Endothelial cell of umbilical vein (primary cell): Measurements from ENCODE around the gene P3H2. TPM values are rescaled to one million over a fixed set of nuclear protein-coding genes. Genes with fewer than 3 reads are reported as not detected.
A peak's percentile ranks its signal among the peaks of the same experiment; 100 is the strongest.

Source experiments
- BruUV-seq: library from RNA; stranded (reverse); fragments of 400-500 nt; replicated peaks from 2 replicates; lab custom pipeline; 2021; lab: Mats Ljungman, UMichigan
- CTCF ChIA-PET: fragments of 300-600, 350-600 bp; sonication (Branson Sonifier 250); formaldehyde crosslinking; loops from one replicate; lab custom pipeline; 2021; ENCODE audit warnings: antibody characterized with exemption, inconsistent platforms; lab: Charles Lee
- POLR2A ChIA-PET: fragments of 300-600, 350-600 bp; sonication (Branson Sonifier 250); formaldehyde crosslinking; loops from one replicate; lab custom pipeline; 2021; ENCODE audit warnings: antibody characterized with exemption, inconsistent platforms; lab: Charles Lee
- DNase-seq: peaks from one replicate; pipeline ENCODE4 v3.0.0-alpha.2; 2011; ENCODE audit warnings: low read depth, low spot score
- FAIRE-seq: peaks from 2 replicates; lab custom pipeline; 2011; peaks lifted over from hg19 to GRCh38; lab: Jason Lieb, UNC
- H2AFZ ChIP-seq: 2 replicates; pipeline ENCODE4 v1.6.0; 2012; ENCODE audit warnings: low read depth, low read length, control low read depth, inconsistent platforms
- H3K27ac ChIP-seq: 2 replicates; pipeline ENCODE4 v1.5.1; 2011; ENCODE audit warnings: low read depth, mild to moderate bottlenecking, control low read depth, low read length, moderate library complexity; ENCODE audit not compliant: insufficient read depth
- H3K27me3 ChIP-seq, 2 experiments: 2 replicates each; pipeline versions ENCODE4 v1.6.0 to v1.6.1; 2011; ENCODE audit warnings: low read length in 2 of 2, mixed read lengths in 1 of 2; ENCODE audit not compliant: control insufficient read depth in 2 of 2, insufficient read depth in 2 of 2
- H3K36me3 ChIP-seq, 2 experiments: 2 replicates in 1 of 2; 3 replicates in 1 of 2; pipeline ENCODE4 v1.5.1; 2011; ENCODE audit warnings: low read length in 2 of 2, mild to moderate bottlenecking in 1 of 2, moderate library complexity in 1 of 2; ENCODE audit not compliant: control insufficient read depth in 2 of 2, insufficient read depth in 2 of 2; ENCODE audit errors: extremely low read depth in 1 of 2
- H3K4me1 ChIP-seq: 3 replicates; pipeline ENCODE4 v1.5.1; 2011; ENCODE audit warnings: mild to moderate bottlenecking, low read length; ENCODE audit not compliant: control insufficient read depth, insufficient read depth; ENCODE audit errors: extremely low read depth
- H3K4me2 ChIP-seq: 2 replicates; pipeline ENCODE4 v1.6.1; 2011; ENCODE audit warnings: low read length, control low read depth, mixed read lengths; ENCODE audit not compliant: insufficient read depth
- H3K4me3 ChIP-seq, 3 experiments: fragments of 200-600 bp in 1 of 3; sonication (generic), shearing (Covaris generic) in 1 of 3; replicated peaks in 1 of 3; 2 replicates each; pipeline ENCODE4 v1.5.1; 2011 to 2016; ENCODE audit warnings: control low read depth in 3 of 3, low read length in 3 of 3, mild to moderate bottlenecking in 2 of 3, inconsistent platforms in 1 of 3, low read depth in 1 of 3, moderate library complexity in 1 of 3; ENCODE audit not compliant: insufficient read depth in 1 of 3
- H3K79me2 ChIP-seq: 2 replicates; pipeline ENCODE4 v1.6.0; 2012; ENCODE audit warnings: low read length, inconsistent platforms; ENCODE audit not compliant: control insufficient read depth, insufficient read depth
- H3K9ac ChIP-seq: replicated peaks from 2 replicates; pipeline ENCODE3; 2011; ENCODE audit warnings: low read length, control low read depth; ENCODE audit not compliant: insufficient read depth; ENCODE audit errors: extremely low read depth
- H3K9me1 ChIP-seq: replicated peaks from 3 replicates; pipeline ENCODE4 v1.6.0; 2011; ENCODE audit warnings: mild to moderate bottlenecking, low read length; ENCODE audit not compliant: control insufficient read depth, insufficient read depth; ENCODE audit errors: extremely low read depth
- H3K9me3 ChIP-seq: replicated peaks from 2 replicates; pipeline ENCODE4 v1.5.1; 2012; ENCODE audit warnings: low read length, inconsistent platforms; ENCODE audit not compliant: control insufficient read depth, insufficient read depth
- H4K20me1 ChIP-seq: replicated peaks from 2 replicates; pipeline ENCODE3; 2011; ENCODE audit warnings: mild to moderate bottlenecking, low read length; ENCODE audit not compliant: control insufficient read depth, insufficient read depth; ENCODE audit errors: extremely low read depth
- JUN ChIP-seq: IDR thresholded peaks from 2 replicates; pipeline ENCODE4 v1.6.1; 2011; ENCODE audit warnings: borderline replicate concordance, low read depth; ENCODE audit not compliant: insufficient read length, insufficient read depth
- POLR2A ChIP-seq: IDR thresholded peaks from 2 replicates; pipeline ENCODE4 v1.6.1; 2012; ENCODE audit warnings: low read depth, mild to moderate bottlenecking, control low read depth, low read length
- dilution Hi-C: fragments of 300-500 bp; cut with MboI; formaldehyde crosslinking; loops from one replicate; pipeline ENCODE4 v1.15.0; 2019; ENCODE audit warnings: low sequenced_read_pairs; ENCODE audit not compliant: extremely low pct_ligation_motif_present
- intact Hi-C: fragments of 100-400 bp; cut with micrococcal nuclease; formaldehyde crosslinking; loops from one replicate; pipeline ENCODE4 v1.10.0; 2022
- polyA plus RNA-seq, 4 experiments: library from polyadenylated mRNA; depleted of rRNA in 3 of 4; stranded (reverse) in 3 of 4; unstranded in 1 of 4; fragments of >200 nt; gene quantifications; 2 replicates each; pipeline versions ENCODE4 v1.2.1 to v1.2.3, GENCODE V29; 2011 to 2012; ENCODE audit warnings: missing spikeins in 1 of 4
- small RNA-seq: library from RNA; depleted of rRNA; stranded (forward); fragments of <200 nt; gene quantifications from one replicate; pipeline ENCODE3, GENCODE V24; 2012; ENCODE audit warnings: low replicate concordance, low read depth; ENCODE audit not compliant: insufficient read depth, insufficient read length
- total RNA-seq: library from RNA; stranded (reverse); gene quantifications from 2 replicates; pipeline ENCODE4 v1.2.3, GENCODE V29; 2021

The P3H2 gene
- total and polyA plus RNA-seq, 2 donors (not counting 3 experiments of a cell fraction or from before 2014, with no cell fraction given): 6.6 to 6.8 TPM

- no peak for FAIRE-seq
Measured at GRCh38 chr3:189907803-189908202, 212.9 kb downstream of the P3H2 start.

More at GRCh38 chr3:189907803-189908202, 212.9 kb downstream of the P3H2 start:
- Histone ChIP-seq H3K9me3 (no peaks in the 10 kb centered on the region), H3K9ac (no peak overlapping the region), H3K9me1 (no peaks in the 10 kb centered on the region), H4K20me1 (no peaks in the 10 kb centered on the region), H2AFZ (no peak overlapping the region), H3K4me2 (no peak overlapping the region), H3K4me1 (peaks cover 36% of the 10 kb centered on the region), H3K36me3 (no peaks in the 10 kb centered on the region), H3K4me3 (no peak overlapping the region), H3K27ac (peak overlapping the region; percentile 90), H3K27me3 (no peaks in the 10 kb centered on the region), H3K79me2 (no peaks in the 10 kb centered on the region)
- TF ChIP-seq POLR2A (no peak), JUN (no peak)
- no TSS peak for BruUV-seq
- CTCF ChIA-PET: interaction anchor here (1.2 to 2.6 kb wide), 5 partner anchors 9 to 256 kb away, joined by 3 to 9 read pairs (median 5); no protein-coding TSS in a partner anchor
- no peak for DNase-seq
- dilution Hi-C loops (no loop called here), intact Hi-C loops (loop anchor here (1.0 to 10.0 kb wide), 2 partner anchors 29 to 657 kb away; no protein-coding TSS in a partner anchor)
- POLR2A ChIA-PET: interaction anchor here (0.5 to 1.1 kb wide), 3 partner anchors 14 to 66 kb away, joined by 3 to 5 read pairs (median 4); no protein-coding TSS in a partner anchor

Small RNA genes within 50 kb of the gene (small RNA-seq; reads per million reads assigned to genes)
- not detected for gene RNU6-1109P

Other genes with a start within 250 kb of the P3H2 start
- gene CLDN1, start 201.5 kb upstream of the P3H2 start, total RNA-seq: 0.27 and 0.32 TPM in 2 replicates
- gene CLDN1, start 201.5 kb upstream of the P3H2 start, polyA plus RNA-seq: 0.16 and 0.32 TPM in 2 replicates